KG1 (cell line): ENCODE data around the gene RTTN.
"Not testable (repeated sequence)": the region's sequence is repeated elsewhere in the genome, so short reads cannot be mapped to it uniquely, and the experiment has no call there.

Experiments used
- DNase-seq: peaks from one replicate; lab custom pipeline; 2025; lab: John Stamatoyannopoulos, UW

RTTN gene, protein sequence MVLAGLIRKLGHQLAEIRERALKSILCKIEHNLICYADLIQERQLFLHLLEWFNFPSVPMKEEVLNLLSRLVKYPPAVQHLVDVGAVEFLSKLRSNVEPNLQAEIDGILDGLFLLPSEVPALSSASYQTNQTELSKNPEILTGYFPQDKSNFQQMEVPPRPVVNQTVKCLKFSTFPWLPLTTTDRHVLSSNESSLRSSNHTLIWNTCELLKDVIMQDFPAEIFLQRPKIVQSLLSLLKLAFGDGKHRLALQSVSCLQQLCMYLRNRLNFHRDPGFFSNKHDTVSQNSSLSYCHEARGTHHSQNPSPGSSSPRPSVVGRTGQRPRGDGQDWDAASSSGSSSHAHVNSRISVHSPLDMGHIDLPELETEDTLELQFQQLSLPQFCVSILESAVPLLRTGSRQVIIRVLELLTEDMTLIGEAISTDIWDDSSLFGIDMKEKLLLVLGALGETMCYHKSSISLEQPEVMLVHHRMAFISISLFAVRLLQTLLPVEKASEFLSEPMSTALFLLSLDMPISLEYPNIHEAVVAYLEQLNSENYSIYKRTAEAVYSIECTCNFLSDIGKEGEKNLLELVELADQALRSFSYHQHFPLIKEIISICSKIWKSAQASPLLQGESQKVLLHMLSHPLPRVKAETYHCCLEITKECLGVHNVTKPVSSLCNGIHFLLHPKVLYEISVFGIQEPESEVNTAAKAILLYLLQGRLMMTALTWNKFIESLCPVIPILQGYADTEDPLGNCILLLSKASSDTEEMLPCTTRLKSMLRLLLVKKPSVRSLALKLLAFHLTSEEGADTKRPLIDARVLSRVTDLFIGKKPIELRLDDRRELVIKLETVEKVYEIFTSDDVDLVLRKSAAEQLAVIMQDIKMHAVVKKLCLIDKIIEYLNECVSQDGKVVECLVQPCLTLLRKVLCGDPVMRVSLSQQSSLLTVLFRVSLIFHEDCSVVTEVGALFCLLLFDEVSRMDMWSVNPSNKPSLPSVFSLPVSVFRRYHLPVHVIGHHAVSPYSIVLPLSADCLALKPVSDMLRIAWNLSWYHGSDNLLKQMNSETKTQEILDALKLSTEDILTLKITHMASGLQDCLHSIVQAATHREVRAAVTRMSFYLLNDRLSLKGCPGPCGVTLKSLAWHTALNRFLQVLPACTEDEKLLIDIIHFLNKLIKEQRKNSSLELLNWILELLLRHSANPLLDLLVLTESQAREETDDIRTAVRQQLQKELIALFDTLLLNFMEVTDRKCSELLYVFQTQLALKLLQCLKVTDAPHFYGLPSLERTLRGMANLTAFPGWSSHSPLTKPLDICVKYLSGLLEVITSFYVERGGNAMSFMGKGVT (N-terminal part only)

DNA sequence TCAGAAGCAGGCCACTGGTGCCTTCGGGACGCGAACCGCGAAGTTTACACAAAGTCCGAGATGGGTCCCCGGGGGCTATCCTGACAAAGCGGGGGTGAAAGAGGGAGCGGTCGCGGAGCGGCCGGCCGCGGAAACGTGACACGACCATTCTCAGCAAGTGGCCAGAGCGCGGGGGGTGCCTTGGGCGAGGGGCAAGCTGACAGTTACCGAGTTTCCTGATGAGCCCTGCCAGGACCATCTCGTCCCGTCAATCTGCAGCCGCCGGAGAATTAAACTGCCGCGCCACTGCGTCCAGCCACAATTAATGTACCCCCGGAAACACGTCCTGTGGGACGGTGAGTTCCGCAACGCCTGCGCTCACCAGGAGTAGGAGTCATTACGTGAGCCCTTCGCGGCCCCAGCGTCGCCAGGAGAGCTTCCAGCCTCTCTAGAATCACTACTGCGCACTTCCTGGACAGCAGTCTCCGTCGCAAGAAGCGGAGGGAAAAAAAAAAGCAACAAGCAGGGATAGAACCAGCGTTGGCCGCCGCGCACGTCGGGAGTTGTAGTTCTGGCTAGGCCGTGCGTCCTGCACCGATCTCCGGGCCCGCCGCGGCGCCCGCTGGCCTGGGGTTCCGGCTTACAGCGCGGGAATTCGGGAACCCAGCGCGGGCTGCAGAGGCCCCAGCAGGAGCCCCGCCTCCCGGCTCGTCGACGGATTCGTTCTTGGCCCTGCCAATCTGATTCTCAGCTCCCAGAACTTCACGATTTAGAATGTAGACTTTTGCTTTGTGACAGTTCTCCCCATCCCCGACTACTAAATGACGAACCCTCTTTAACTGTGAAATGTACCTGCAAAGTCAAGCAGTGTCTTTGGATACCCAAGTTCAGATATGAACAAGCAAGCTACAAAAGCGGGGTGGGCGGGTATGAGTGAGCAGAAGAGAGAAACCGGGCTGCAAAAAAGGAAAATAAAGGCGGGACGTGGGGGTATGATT is at the start of gene RTTN:
TSS of gene RTTN (minus strand) at position 267 of the 977 bp plus-strand sequence. CDS start at position 238, 29 bp downstream.
- peak; percentile 93 for DNase-seq

GRCh38 chr18:70250781-70251180 is 45.3 kb upstream of the RTTN start:
- DNase-seq: no peak

- DNase-seq: not testable (repeated sequence)
These were observed 44.4 kb upstream of the RTTN start for GRCh38 chr18:70249861-70250260.

GRCh38 chr18:70249118-70249517 is 43.6 kb upstream of the RTTN start:
- DNase-seq: no peak

DNA sequence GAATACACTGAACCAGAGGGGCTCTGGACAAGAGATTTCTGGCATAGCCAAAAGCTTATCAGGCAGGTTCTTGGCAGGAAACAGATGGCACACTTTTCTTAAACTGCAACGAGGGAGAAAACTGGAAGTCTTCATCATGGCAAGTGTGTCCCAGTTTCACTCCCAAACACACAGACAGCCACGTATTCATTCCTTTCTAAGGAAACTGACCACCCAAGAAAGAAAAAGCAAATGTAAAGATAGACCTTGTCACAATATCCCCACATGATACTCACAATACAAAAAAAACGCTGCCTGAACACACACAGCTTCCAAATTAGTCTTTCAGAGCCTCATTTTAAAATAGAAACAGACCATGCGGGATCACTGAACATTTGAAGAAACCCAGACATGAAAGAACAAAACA is 40.6 kb upstream of the RTTN start:
- DNase-seq: no peak

GRCh38 chr18:70243131-70243929 is 37.8 kb upstream of the RTTN start:
- DNase-seq: no peak

DNA sequence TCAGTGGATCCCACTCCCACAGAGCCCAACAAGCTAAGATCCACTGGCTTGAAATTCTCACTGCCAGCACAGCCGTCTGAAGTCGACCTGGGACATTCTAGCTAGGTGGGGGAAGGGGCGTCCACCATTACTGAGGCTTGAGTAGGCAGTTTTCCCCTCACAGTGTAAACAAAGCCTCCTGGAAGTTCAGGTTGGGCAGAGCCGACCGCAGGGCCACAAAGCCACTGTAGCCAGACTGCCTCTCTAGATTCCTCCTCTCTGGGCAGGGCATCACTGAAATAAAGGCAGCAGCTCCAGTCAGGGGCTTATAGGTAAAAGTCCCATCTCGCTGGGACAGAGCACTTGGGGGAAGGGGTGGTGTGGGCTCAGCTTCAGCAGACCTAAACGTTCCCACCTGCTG is 31.4 kb upstream of the RTTN start:
- DNase-seq: not testable (repeated sequence)

GRCh38 chr18:70235478-70235877 is 30.0 kb upstream of the RTTN start:
- no peak for DNase-seq

DNA sequence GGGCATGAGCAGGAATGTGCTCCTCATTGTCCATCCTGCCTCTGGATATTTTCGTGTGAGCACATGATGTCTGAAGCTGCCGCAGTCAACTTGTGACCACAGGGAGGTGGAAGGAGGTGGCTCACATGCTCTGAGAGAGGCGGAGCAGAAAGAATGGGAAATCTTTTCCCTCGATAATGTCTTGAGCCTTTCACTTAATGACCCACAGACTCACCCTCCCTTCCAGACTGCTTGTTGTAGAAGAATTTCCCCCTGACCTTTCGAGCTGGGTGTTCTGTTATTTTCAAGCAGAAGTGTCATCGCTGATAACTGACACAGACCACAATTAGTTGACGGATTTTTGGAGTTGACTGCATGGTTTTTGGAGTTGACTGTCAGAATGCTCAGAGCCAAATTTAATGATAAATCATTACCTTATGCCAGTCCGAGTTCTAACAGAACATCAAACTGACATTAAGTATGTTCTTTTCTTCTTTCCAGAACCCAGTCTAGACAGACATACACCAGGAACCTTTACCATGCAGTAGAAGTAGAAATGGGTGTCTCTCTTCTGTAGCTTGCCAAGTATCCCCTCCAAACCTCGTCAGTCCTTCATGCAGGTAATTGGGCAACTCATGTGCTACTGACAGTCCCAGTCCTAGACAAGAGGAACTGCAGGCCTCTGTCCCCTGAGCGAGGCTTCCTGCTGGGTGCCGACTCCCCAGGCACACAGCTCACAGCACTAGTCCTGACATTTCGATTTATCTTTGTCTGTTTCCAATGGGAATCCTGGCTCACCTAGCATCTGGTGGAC is 29.4 kb upstream of the RTTN start:
- DNase-seq: no peak

DNA sequence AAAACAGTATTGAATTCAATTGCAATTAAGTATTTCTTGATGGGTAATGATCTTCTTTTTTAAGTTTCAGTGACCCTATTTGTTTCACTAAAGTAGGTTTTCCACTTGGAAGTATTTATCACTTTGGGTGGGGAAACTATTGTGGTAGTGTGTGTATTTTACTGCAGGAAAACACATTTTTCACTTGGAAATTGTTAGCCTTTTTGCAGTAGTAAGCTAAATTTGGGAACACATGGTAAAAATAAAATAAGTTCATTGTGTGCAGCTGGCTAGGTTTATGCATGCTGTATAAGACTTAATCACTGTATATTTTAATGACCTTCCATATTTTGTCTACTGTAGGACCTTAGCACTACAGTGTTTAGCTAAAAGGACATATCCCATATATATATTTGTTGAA is 28.5 kb upstream of the RTTN start:
- no peak for DNase-seq

- DNase-seq: no peak
These were observed 26.8 kb upstream of the RTTN start for GRCh38 chr18:70232261-70232660.

DNA sequence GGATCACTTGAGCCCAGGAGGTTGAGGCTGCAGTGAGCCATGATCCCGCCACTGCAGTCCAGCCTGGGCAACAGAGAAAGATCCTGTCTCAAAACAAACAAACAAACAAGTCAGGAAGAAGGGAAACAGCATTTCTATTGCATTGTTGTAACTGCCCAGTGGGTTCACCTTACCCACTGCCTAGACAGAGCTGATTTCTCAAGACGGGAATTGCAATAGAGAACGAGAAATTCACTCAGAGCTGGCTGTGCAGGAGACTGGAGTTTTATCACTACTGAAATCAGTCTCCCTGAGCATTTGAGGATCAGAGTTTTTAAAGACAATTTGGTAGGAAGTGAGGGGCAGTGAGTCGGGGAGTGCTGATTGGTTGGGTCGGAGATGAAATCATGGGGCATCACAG is 24.2 kb upstream of the RTTN start:
- DNase-seq: no peak

DNA sequence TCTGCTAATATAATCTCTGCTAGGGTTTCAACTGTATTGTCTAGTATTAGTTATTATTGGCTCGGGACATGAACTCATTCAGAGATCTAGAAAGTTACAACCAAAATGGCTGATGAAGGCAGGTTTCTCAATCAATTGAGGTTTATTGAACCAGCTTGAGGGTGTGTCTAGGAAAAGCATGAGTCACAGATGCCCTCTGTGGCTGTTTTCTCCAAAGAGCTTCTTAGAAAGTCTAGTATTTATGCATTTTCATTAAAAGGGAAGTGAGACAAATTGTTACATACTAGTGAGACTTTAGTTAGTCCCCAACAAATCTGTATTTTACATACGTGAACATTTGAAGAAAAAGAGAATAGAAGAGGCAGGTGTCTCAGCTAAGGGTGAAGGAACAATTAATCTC is 23.0 kb upstream of the RTTN start:
- DNase-seq: no peak

DNA sequence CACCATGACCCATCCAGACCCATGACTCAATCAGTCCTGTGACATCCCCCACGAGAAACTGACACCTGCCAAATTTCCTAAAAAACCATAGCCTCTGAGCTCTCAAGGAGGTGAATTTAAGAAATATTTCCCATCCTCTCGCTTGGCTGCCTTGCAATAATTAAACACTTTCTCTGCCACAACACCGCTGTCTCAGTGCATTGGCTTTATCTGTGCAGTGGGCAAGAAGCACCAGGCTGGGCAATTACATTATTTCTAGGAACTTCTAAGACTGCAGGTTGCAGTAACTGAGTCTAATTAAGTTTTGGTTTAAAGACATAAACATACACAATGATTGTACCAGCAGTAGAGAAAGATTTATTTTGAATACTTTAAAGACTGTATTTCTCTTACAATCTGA is 22.0 kb upstream of the RTTN start:
- DNase-seq: no peak

GRCh38 chr18:70221915-70222278 is 16.4 kb upstream of the RTTN start:
- DNase-seq: no peak

- DNase-seq: no peak
These were observed 15.8 kb upstream of the RTTN start for GRCh38 chr18:70221156-70221914.

DNA sequence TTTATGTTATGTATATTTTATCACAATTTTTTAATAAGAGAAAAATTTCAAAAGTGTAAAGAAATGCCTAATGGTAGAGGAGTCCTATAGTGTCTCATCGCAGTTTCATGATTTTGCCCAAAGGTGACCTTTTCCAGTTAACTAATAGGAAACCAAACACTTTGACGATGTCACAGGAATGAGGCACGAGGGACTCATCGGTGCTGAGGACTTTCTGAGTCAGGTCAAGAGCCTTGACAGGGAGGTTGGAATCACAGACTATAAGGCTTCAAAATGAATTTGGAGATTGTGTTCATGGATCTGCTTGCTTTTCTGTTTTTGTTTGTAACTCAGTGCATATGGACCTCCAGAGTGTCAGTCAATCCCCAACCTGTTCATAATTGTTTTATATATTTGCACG is 15.1 kb upstream of the RTTN start:
- DNase-seq: no peak

DNA sequence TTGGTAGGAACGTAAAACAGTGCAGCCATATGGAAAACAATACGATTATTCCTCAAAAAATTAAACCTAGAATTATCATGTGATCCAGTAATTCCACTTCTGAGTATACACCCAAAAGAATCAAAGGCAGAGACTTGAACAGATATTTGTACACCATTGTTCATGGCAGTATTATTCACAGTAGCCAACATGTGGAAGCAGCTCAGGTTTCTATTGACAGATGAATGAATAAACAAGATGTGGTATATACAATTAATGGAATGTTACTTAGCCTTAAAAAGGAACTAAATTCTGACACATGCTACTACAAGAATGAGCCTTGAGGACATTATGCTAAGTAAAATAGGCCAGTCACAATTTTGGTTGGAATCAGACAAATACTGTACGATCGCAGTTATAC is 14.2 kb upstream of the RTTN start:
- no peak for DNase-seq

GRCh38 chr18:70216788-70217187 is 11.3 kb upstream of the RTTN start:
- no peak for DNase-seq
